Kidney (tissue), 14 donors: Measurements from ENCODE around the gene SMIM23. TPM values are rescaled to one million over a fixed set of nuclear protein-coding genes. Genes with fewer than 3 reads are reported as not detected.

Experiments
- DNase-seq, 5 donors: peaks; one replicate each; pipeline ENCODE4 v3.0.0-alpha.2; 2013 to 2020
- FAIRE-seq: peaks from 2 replicates; lab custom pipeline; 2012; peaks lifted over from hg19 to GRCh38; lab: Jason Lieb, UNC
- H3K27ac ChIP-seq, 2 donors: one replicate each; pipeline ENCODE4 v1.7.0; 2013; ENCODE audit warnings: low read depth in 2 of 2, low read length in 2 of 2, inconsistent platforms in 1 of 2
- H3K27me3 ChIP-seq: one replicate; pipeline ENCODE4 v1.7.1; 2013; ENCODE audit warnings: low read length, inconsistent platforms; ENCODE audit not compliant: control insufficient read depth, insufficient read depth
- H3K36me3 ChIP-seq, 3 donors: one replicate each; pipeline versions ENCODE4 v1.7.0 to v1.7.1; 2013; ENCODE audit warnings: low read length in 3 of 3, control low read depth in 1 of 3, inconsistent platforms in 1 of 3; ENCODE audit not compliant: insufficient read depth in 3 of 3, control insufficient read depth in 2 of 3
- H3K4me1 ChIP-seq, 3 donors: one replicate each; pipeline versions ENCODE4 v1.7.0 to v1.7.1; 2013; ENCODE audit warnings: low read length in 3 of 3, inconsistent platforms in 1 of 3, low read depth in 1 of 3; ENCODE audit not compliant: control insufficient read depth in 2 of 3, insufficient read depth in 2 of 3
- H3K4me3 ChIP-seq, 3 donors: one replicate each; pipeline versions ENCODE4 v1.7.0 to v1.8.1; 2013; ENCODE audit warnings: low read length in 3 of 3, control low read depth in 1 of 3, inconsistent platforms in 1 of 3
- H3K9ac ChIP-seq, 3 donors: one replicate each; pipeline versions ENCODE4 v1.7.0 to v1.7.1; 2013; ENCODE audit warnings: low read length in 3 of 3, control low read depth in 1 of 3, inconsistent platforms in 1 of 3
- H3K9me3 ChIP-seq, 3 donors: one replicate each; pipeline versions ENCODE4 v1.7.0 to v1.7.1; 2013; ENCODE audit warnings: low read length in 3 of 3, control low read depth in 1 of 3, inconsistent platforms in 1 of 3; ENCODE audit not compliant: control insufficient read depth in 2 of 3, insufficient read depth in 1 of 3
- CTCF ChIP-seq: IDR thresholded peaks from 3 replicates; pipeline ENCODE4 v1.5.1; 2012; ENCODE audit warnings: mild to moderate bottlenecking, moderate library complexity, borderline replicate concordance; ENCODE audit not compliant: insufficient read depth; ENCODE audit errors: extremely low read depth
- intact Hi-C: fragments of 100-400 bp; cut with DNase I; formaldehyde crosslinking; loops from one replicate; pipeline ENCODE4 v1.11.1; 2022
- polyA plus RNA-seq: library from polyadenylated mRNA; stranded (reverse); fragments of 350-450 nt; fragmentation: Illumina TruSeq; extraction: RNeasy Lipid Tissue Mini Kit (QIAGEN cat#74804); gene quantifications from one replicate; pipeline ENCODE4 v1.2.3, GENCODE V29; 2014; ENCODE audit warnings: low read depth, low replicate concordance; ENCODE audit not compliant: insufficient read depth
- total RNA-seq: library from RNA; stranded (reverse); fragmentation: NEBNext Ultra II Directional; extraction: Animal tissue kit (Norgen Biotek cat#: 25700); gene quantifications from one replicate; pipeline ENCODE4 v1.2.1, GENCODE V29; 2021
- donor health status: control.
- donor health status: control.
- donor health status: control.
- donor health status: control.
- donor health status: control.
- donor health status: DM: yes; HTN: yes; CAD: no.
- donor health status: Normal renal cell carcinoma (clear cell type).

Gene SMIM23
- total and polyA plus RNA-seq, 2 donors from 2014 or later, result not detected

- H3K9me3 ChIP-seq, result no peaks in the 10 kb centered on the region
- intact Hi-C loops, result no loop called here
- H3K36me3 ChIP-seq, result no peaks in the 10 kb centered on the region
- H3K27me3 ChIP-seq, result no peaks in the 10 kb centered on the region
- no peak overlapping the region for H3K4me3 ChIP-seq
- no peak overlapping the region for H3K27ac ChIP-seq
- H3K9ac ChIP-seq, result no peak overlapping the region
- TF ChIP-seq CTCF, result no peak
- no peak for DNase-seq
- no peaks in the 10 kb centered on the region for H3K4me1 ChIP-seq
- no peak for FAIRE-seq
Observed at GRCh38 chr5:171749365-171749764, 36.3 kb upstream of the SMIM23 start.

- H3K27me3 ChIP-seq, result no peaks in the 10 kb centered on the region
- no peaks in the 10 kb centered on the region for H3K9me3 ChIP-seq
- FAIRE-seq, result no peak
- intact Hi-C loops, result no loop called here
- H3K27ac ChIP-seq, result no peak overlapping the region
- no peak overlapping the region for H3K9ac ChIP-seq
- H3K36me3 ChIP-seq, result no peaks in the 10 kb centered on the region
- no peak for DNase-seq
- TF ChIP-seq CTCF, result no peak
- H3K4me3 ChIP-seq, result no peak overlapping the region
- H3K4me1 ChIP-seq, result no peaks in the 10 kb centered on the region
Observed at GRCh38 chr5:171750311-171750788, 35.3 kb upstream of the SMIM23 start.

GRCh38 chr5:171755354-171755821 lies 30.2 kb upstream of the SMIM23 start:
- no peak overlapping the region for H3K27ac ChIP-seq
- FAIRE-seq (no peak), DNase-seq (no peak)
- H3K4me1 ChIP-seq, result no peaks in the 10 kb centered on the region
- intact Hi-C loops, result no loop called here
- no peaks in the 10 kb centered on the region for H3K36me3 ChIP-seq
- H3K4me3 ChIP-seq, result no peak overlapping the region
- no peaks in the 10 kb centered on the region for H3K9me3 ChIP-seq
- TF ChIP-seq CTCF, result no peak
- H3K9ac ChIP-seq, result no peak overlapping the region
- H3K27me3 ChIP-seq, result no peaks in the 10 kb centered on the region
